Right lobe of liver (tissue), 6 donors: Measurements from ENCODE around the gene SCN9A. TPM values are rescaled to one million over a fixed set of nuclear protein-coding genes. Genes with fewer than 3 reads are reported as not detected.

Source experiments
- ATAC-seq, 4 donors: fragments of 200-7000 bp; cut with Tn5 transposase; one replicate each; pipeline ENCODE4 v1.9.1; 2020; ENCODE audit warnings: mild to moderate bottlenecking in 4 of 4, moderate library complexity in 4 of 4
- DNase-seq, 3 donors: peaks; one replicate each; pipeline ENCODE4 v3.0.0-alpha.2; 2020
- H3K27ac ChIP-seq, 3 donors: fragments of 200-600 bp; one replicate each; pipeline ENCODE4 v1.8.0; 2022
- H3K27me3 ChIP-seq, 2 donors: fragments of 200-600 bp; one replicate each; pipeline ENCODE4 v1.8.0; 2022
- H3K36me3 ChIP-seq, 4 donors: fragments of 200-600 bp; sonication (generic) in 1 of 4; one replicate each; pipeline versions ENCODE4 v1.5.1 to v1.8.0; 2017 to 2022; ENCODE audit warnings: control low read depth in 1 of 4
- H3K4me1 ChIP-seq, 4 donors: fragments of 200-600 bp; sonication (generic) in 1 of 4; one replicate each; pipeline versions ENCODE4 v1.5.1 to v1.8.0; 2017 to 2022; ENCODE audit warnings: control low read depth in 1 of 4
- H3K4me3 ChIP-seq, 3 donors: fragments of 200-600 bp; one replicate each; pipeline ENCODE4 v1.8.0; 2022
- H3K9me3 ChIP-seq, 4 donors: fragments of 200-600 bp; sonication (generic) in 1 of 4; one replicate each; pipeline versions ENCODE4 v1.5.1 to v1.8.0; 2017 to 2022; ENCODE audit warnings: control low read depth in 1 of 4
- POLR2A ChIP-seq: fragments of 450-650 bp; IDR thresholded peaks from one replicate; pipeline ENCODE4 v1.6.1; 2017; ENCODE audit warnings: antibody characterized with exemption, mild to moderate bottlenecking
- WGBS: methylation state at CpG from one replicate; pipeline ENCODE4 v1.1.6; 2018; ENCODE audit warnings: low coverage, low lambda C conversion rate; ENCODE audit not compliant: insufficient coverage; ENCODE audit errors: missing lambda C conversion rate; 5-methylcytosine and 5-hydroxymethylcytosine counted together
- intact Hi-C, 2 donors: fragments of 100-400 bp; cut with DNase I; formaldehyde crosslinking; loops; one replicate each; pipeline versions ENCODE4 v1.11.2 to v1.14.1; 2022
- total RNA-seq, 6 experiments: library from RNA; depleted of rRNA in 2 of 6; stranded (reverse); fragments of >200 nt in 2 of 6; fragmentation: NEBNext Ultra II Directional in 3 of 6; extraction: Animal tissue kit (Norgen Biotek cat#: 25700) in 3 of 6; gene quantifications; one replicate each; pipeline versions ENCODE4 v1.1.0 to v1.2.4, GENCODE V29; 2016 to 2023
- TF ChIP-seq, protein P1 (sequence below), 4 donors: fragments of 200-600 bp in 3 of 4; fragments of 450-650 bp in 1 of 4; IDR thresholded peaks; one replicate each; pipeline versions ENCODE4 v1.5.1 to v1.8.0; 2016 to 2022; ENCODE audit warnings: antibody characterized with exemption in 4 of 4, mild to moderate bottlenecking in 2 of 4
- donor health status: DM: no; HTN: yes; CAD: no.
- donor health status: DM: no; HTN: no; CAD: no.
- donor health status: DM: no; HTN: no; CAD: no.
- donor health status: DM: no; HTN: yes; CAD: no.
- donor health status: DM: no; HTN: yes; CAD: no.

SCN9A gene
- total RNA-seq, 6 experiments from 2014 or later, result 2.1 to 10.2 (median 5.1) TPM

- Histone ChIP-seq H3K4me1 (no peaks in the 10 kb centered on the region), H3K4me3 (no peak overlapping the region), H3K27ac (no peak overlapping the region), H3K9me3 (no peaks in the 10 kb centered on the region), H3K27me3 (no peaks in the 10 kb centered on the region), H3K36me3 (no peaks in the 10 kb centered on the region)
- 42% methylated on average over 2 of the region's 2 CpGs for WGBS
- DNase-seq, result no peak
- no peak for ATAC-seq
- intact Hi-C loops, result no loop called here
- TF ChIP-seq, protein P1, sequence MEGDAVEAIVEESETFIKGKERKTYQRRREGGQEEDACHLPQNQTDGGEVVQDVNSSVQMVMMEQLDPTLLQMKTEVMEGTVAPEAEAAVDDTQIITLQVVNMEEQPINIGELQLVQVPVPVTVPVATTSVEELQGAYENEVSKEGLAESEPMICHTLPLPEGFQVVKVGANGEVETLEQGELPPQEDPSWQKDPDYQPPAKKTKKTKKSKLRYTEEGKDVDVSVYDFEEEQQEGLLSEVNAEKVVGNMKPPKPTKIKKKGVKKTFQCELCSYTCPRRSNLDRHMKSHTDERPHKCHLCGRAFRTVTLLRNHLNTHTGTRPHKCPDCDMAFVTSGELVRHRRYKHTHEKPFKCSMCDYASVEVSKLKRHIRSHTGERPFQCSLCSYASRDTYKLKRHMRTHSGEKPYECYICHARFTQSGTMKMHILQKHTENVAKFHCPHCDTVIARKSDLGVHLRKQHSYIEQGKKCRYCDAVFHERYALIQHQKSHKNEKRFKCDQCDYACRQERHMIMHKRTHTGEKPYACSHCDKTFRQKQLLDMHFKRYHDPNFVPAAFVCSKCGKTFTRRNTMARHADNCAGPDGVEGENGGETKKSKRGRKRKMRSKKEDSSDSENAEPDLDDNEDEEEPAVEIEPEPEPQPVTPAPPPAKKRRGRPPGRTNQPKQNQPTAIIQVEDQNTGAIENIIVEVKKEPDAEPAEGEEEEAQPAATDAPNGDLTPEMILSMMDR (IDR thresholded peaks at IDR 0.05), result no peak
- no peak for TF ChIP-seq POLR2A
Measured at GRCh38 chr2:166157578-166157977, 218.2 kb downstream of the SCN9A start.

DNA sequence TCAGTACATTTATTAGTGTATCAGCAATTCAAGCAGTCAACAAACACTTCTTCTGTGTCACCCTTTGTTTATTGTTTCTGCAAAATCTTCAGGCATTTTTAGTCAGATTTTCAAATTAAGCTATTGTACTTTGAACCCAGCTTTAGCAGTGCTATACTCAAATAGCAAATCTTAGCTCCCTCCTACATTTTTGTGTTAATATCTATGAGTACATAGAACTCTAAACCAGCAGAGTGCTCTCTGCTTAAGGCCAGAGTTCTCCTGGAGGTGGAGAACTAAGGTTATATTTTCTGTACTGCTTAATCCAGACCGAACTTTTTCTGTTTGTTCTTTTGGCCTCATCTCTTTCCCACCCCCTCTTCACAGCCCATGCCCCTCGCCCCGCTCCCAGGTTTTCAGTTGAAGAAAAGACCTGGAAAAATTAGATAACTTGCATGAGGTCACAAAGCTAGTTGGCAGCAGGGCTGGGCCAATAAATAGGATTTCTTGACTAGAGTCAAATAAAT, 218.7 kb downstream of the SCN9A start:
- Histone ChIP-seq H3K27ac (no peak overlapping the region), H3K36me3 (no peaks in the 10 kb centered on the region), H3K4me1 (no peaks in the 10 kb centered on the region), H3K9me3 (no peaks in the 10 kb centered on the region), H3K27me3 (no peaks in the 10 kb centered on the region), H3K4me3 (no peak overlapping the region)
- TF ChIP-seq, protein P1 (IDR thresholded peaks at IDR 0.05), result no peak
- TF ChIP-seq POLR2A, result no peak
- WGBS, result 74% methylated on average over 3 of the region's 3 CpGs
- DNase-seq, result no peak
- no peak for ATAC-seq
- intact Hi-C loops, result no loop called here

- Histone ChIP-seq H3K4me3 (no peak overlapping the region), H3K27me3 (no peaks in the 10 kb centered on the region), H3K27ac (no peak overlapping the region), H3K36me3 (no peaks in the 10 kb centered on the region), H3K9me3 (no peaks in the 10 kb centered on the region), H3K4me1 (no peaks in the 10 kb centered on the region)
- 62% methylated on average over 2 of the region's 2 CpGs for WGBS
- TF ChIP-seq POLR2A, result no peak
- TF ChIP-seq, protein P1 (IDR thresholded peaks at IDR 0.05), result no peak
- DNase-seq (no peak), ATAC-seq (no peak)
- intact Hi-C loops, result no loop called here
Measured at GRCh38 chr2:166155589-166155988, 220.2 kb downstream of the SCN9A start.

GRCh38 chr2:166154685-166155338, 220.9 kb downstream of the SCN9A start:
- ATAC-seq (no peak), DNase-seq (no peak)
- Histone ChIP-seq H3K27me3 (no peaks in the 10 kb centered on the region), H3K36me3 (no peaks in the 10 kb centered on the region), H3K27ac (no peak overlapping the region), H3K9me3 (no peaks in the 10 kb centered on the region), H3K4me3 (no peak overlapping the region), H3K4me1 (no peaks in the 10 kb centered on the region)
- intact Hi-C loops, result no loop called here
- WGBS, result 53% methylated on average over 3 of the region's 3 CpGs
- TF ChIP-seq, protein P1 (IDR thresholded peaks at IDR 0.05), result no peak
- no peak for TF ChIP-seq POLR2A
